GM12878 (cell line): Measurements from ENCODE around the gene GTPBP1. TPM values are rescaled to one million over a fixed set of nuclear protein-coding genes. Genes with fewer than 3 reads are reported as not detected.
A peak's percentile ranks its signal among the peaks of the same experiment; 100 is the strongest.

ENCODE experiments used
- ATAC-seq: fragments of 200-7000 bp; cut with Tn5 transposase; 3 replicates; pipeline ENCODE4 v1.9.1; 2020; ENCODE audit warnings: mild to moderate bottlenecking, moderate library complexity
- BruUV-seq: library from RNA; stranded (reverse); fragments of 400-500 nt; replicated peaks from 2 replicates; lab custom pipeline; 2021; lab: Mats Ljungman, UMichigan
- CTCF ChIA-PET: fragments of 300-600 bp; sonication (Branson Sonifier 250); formaldehyde crosslinking; extraction: SDS; loops from one replicate; lab custom pipeline; 2021; ENCODE audit warnings: inconsistent platforms; lab: Yijun Ruan, JAX
- POLR2A ChIA-PET: fragments of 350-600 bp; formaldehyde crosslinking; extraction: SDS; loops from one replicate; lab custom pipeline; 2021; ENCODE audit warnings: inconsistent platforms; lab: Charles Lee
- RAD21 ChIA-PET: fragments of 300-600 bp; sonication (Branson Sonifier 250); formaldehyde crosslinking; loops from one replicate; lab custom pipeline; 2023; ENCODE audit warnings: antibody characterized with exemption; ENCODE audit not compliant: unreplicated experiment; lab: Charles Lee
- SMC1A ChIA-PET: fragments of 300-600 bp; sonication (Branson Sonifier 250); formaldehyde crosslinking; loops from one replicate; lab custom pipeline; 2023; ENCODE audit not compliant: unreplicated experiment, uncharacterized antibody; lab: Charles Lee
- DNase-seq: peaks from one replicate; pipeline ENCODE4 v3.0.0-alpha.2; 2011; ENCODE audit warnings: low read depth, low spot score
- FAIRE-seq: peaks from 3 replicates; lab custom pipeline; 2011; peaks lifted over from hg19 to GRCh38; lab: Jason Lieb, UNC
- H2AFZ ChIP-seq: 2 replicates; pipeline ENCODE4 v1.6.0; 2011; ENCODE audit warnings: low read depth, low read length, control low read depth; ENCODE audit not compliant: control insufficient read depth
- H3K27ac ChIP-seq: 2 replicates; pipeline ENCODE4 v1.5.1; 2011; ENCODE audit warnings: control low read depth; ENCODE audit not compliant: control insufficient read depth, insufficient read depth
- H3K27me3 ChIP-seq, 2 experiments: replicated peaks in 1 of 2; 2 replicates each; pipeline versions ENCODE4 v1.6.0 to v1.6.1; 2011; ENCODE audit warnings: low read length in 1 of 2; ENCODE audit not compliant: control insufficient read depth in 2 of 2, insufficient read depth in 2 of 2
- H3K36me3 ChIP-seq, 2 experiments: 2 replicates each; pipeline ENCODE4 v1.5.1; 2011; ENCODE audit warnings: low read length in 1 of 2; ENCODE audit not compliant: control insufficient read depth in 2 of 2, insufficient read depth in 2 of 2
- H3K4me1 ChIP-seq: 2 replicates; pipeline ENCODE4 v1.6.1; 2011; ENCODE audit warnings: mild to moderate bottlenecking, low read length, moderate library complexity, mixed read lengths; ENCODE audit not compliant: control insufficient read depth, insufficient read depth
- H3K4me2 ChIP-seq: 2 replicates; pipeline ENCODE4 v1.6.0; 2011; ENCODE audit warnings: control low read depth; ENCODE audit not compliant: control insufficient read depth, insufficient read depth
- H3K4me3 ChIP-seq: fragments of 200-600 bp; sonication (generic); 2 replicates; pipeline ENCODE4 v1.5.1; 2016
- H3K79me2 ChIP-seq: 2 replicates; pipeline ENCODE4 v1.6.0; 2011; ENCODE audit warnings: low read length; ENCODE audit not compliant: control insufficient read depth, insufficient read depth
- H3K9ac ChIP-seq: 2 replicates; pipeline ENCODE4 v1.8.0; 2011; ENCODE audit warnings: low read length, control low read depth, mixed read lengths; ENCODE audit not compliant: control insufficient read depth, insufficient read depth
- H3K9me3 ChIP-seq: replicated peaks from 3 replicates; pipeline ENCODE4 v1.5.1; 2011; ENCODE audit warnings: mild to moderate bottlenecking, low read length; ENCODE audit not compliant: control insufficient read depth, insufficient read depth
- H4K20me1 ChIP-seq: 2 replicates; pipeline ENCODE4 v1.6.0; 2011; ENCODE audit not compliant: control insufficient read depth, insufficient read depth
- CUX1 ChIP-seq: IDR thresholded peaks from 2 replicates; pipeline ENCODE4 v1.6.1; 2012; ENCODE audit warnings: improper control_type of control experiment, low read depth, low read length; ENCODE audit not compliant: insufficient replicate concordance
- IRF3 ChIP-seq: fragments of 450-650 bp; IDR thresholded peaks from 2 replicates; pipeline ENCODE4 v1.6.1; 2014; ENCODE audit warnings: mild to moderate bottlenecking
- PBX3 ChIP-seq: IDR thresholded peaks from 2 replicates; pipeline ENCODE4 v1.6.1; 2011; ENCODE audit warnings: mild to moderate bottlenecking, low read depth, low read length, moderate library complexity; ENCODE audit not compliant: insufficient replicate concordance
- RBBP5 ChIP-seq: fragments of 200-600 bp; sonication (generic); conservative IDR thresholded peaks from 2 replicates; pipeline ENCODE4 v1.6.1; 2016
- RCOR1 ChIP-seq: conservative IDR thresholded peaks from 2 replicates; pipeline ENCODE4 v1.6.1; 2012; ENCODE audit warnings: low read depth, low read length, improper control_type of control experiment
- TAF1 ChIP-seq: IDR thresholded peaks from 2 replicates; pipeline ENCODE4 v1.6.1; 2011; ENCODE audit warnings: mild to moderate bottlenecking, low read depth, low read length, borderline replicate concordance
- ZBTB4 ChIP-seq: fragments of 450-650 bp; formaldehyde crosslinking; IDR thresholded peaks from 2 replicates; pipeline ENCODE4 v1.4.0; 2022; ENCODE audit warnings: mild to moderate bottlenecking, moderate library complexity
- ZSCAN29 ChIP-seq: fragments of 450-650 bp; IDR thresholded peaks from 2 replicates; pipeline ENCODE4 v1.6.1; 2017; ENCODE audit warnings: mild to moderate bottlenecking, moderate library complexity
- WGBS: methylation state at CpG from one replicate; pipeline ENCODE4 v1.1.6; 2016; ENCODE audit warnings: low lambda C conversion rate; ENCODE audit not compliant: insufficient replicate concordance, insufficient coverage; ENCODE audit errors: missing lambda C conversion rate; 5-methylcytosine and 5-hydroxymethylcytosine counted together
- in situ Hi-C: fragments of 300-500 bp; cut with MboI; formaldehyde crosslinking; loops from 9 replicates; pipeline ENCODE4 v1.14.3; 2018; ENCODE audit warnings: mixed read lengths
- intact Hi-C: fragments of 100-400 bp; cut with micrococcal nuclease; formaldehyde crosslinking; loops from one replicate; pipeline ENCODE4 v1.14.2; 2022; ENCODE audit not compliant: unreplicated experiment
- polyA plus RNA-seq, 11 experiments: library from polyadenylated mRNA; depleted of rRNA in 4 of 11; unstranded in 6 of 11; stranded (reverse) in 5 of 11; fragments of >200 nt; fragmentation: Nextera tagmentation in 4 of 11; fragmentation: Illumina TruSeq in 1 of 11; extraction: Ambion mirVana in 4 of 11; extraction: Trizol in 1 of 11; gene quantifications; 1 replicate in 1 of 11; 2 replicates in 10 of 11; pipeline versions ENCODE4 v1.2.1 to v1.2.3, GENCODE V29; 2011 to 2016; ENCODE audit warnings: inconsistent platforms in 2 of 11, missing spikeins in 2 of 11, low read depth in 1 of 11
- total RNA-seq, 4 experiments: library from RNA; depleted of rRNA in 3 of 4; stranded (reverse); fragments of >200 nt in 3 of 4; fragmentation: Illumina TruSeq in 1 of 4; extraction: Trizol in 1 of 4; gene quantifications; 2 replicates each; pipeline versions ENCODE4 v1.2.1 to v1.2.3, GENCODE V29; 2013 to 2021

The GTPBP1 gene
- total and polyA plus RNA-seq, 10 of the 15 experiments (the other 5 are each of a cell fraction or from before 2014, with no cell fraction given), result 0.89 to 63.1 (median 34.2) TPM

GRCh38 chr22:38694049-38694448, 11.7 kb upstream of the GTPBP1 start:
- DNase-seq (no peak), FAIRE-seq (no peak), ATAC-seq (peak; percentile 12)
- 0% methylated on average over 2 of the region's 2 CpGs for WGBS
- no peak for TF ChIP-seq TAF1
- TF ChIP-seq RCOR1, result no peak
- no peak for TF ChIP-seq ZSCAN29
- no peak for TF ChIP-seq ZBTB4 (CRISPR knock-in tag)
- no peak for TF ChIP-seq RBBP5
- TF ChIP-seq IRF3, result no peak
- TF ChIP-seq PBX3, result no peak
- TF ChIP-seq CUX1, result no peak
- no peak overlapping the region for H3K4me3 ChIP-seq
- no peak overlapping the region for H2AFZ ChIP-seq
- ChIA-PET POLR2A (interaction anchor here (1.2 to 4.5 kb wide), 2 partner anchors 9 to 11 kb away, joined by 5 to 25 read pairs; partner anchors contain the start of gene GTPBP1), RAD21 (interaction anchor here (0.6 to 1.2 kb wide), 2 partner anchors 12 to 13 kb away, joined by 3 read pairs; partner anchors contain the start of gene TOMM22), CTCF (interaction anchor here (0.9 to 3.1 kb wide), 2 partner anchors 12 to 21 kb away, joined by 3 to 18 read pairs; partner anchors contain the start of gene TOMM22), SMC1A (interaction anchor here (7.6 kb wide), 1 partner anchor 14 kb away, joined by 54 read pairs; the partner anchor contains the start of gene GTPBP1)
- in situ Hi-C loops, result no loop called here
- peaks cover 40% of the 10 kb centered on the region for H3K79me2 ChIP-seq
- peaks cover 4% of the 10 kb centered on the region for H3K4me1 ChIP-seq
- intact Hi-C loops, result no loop called here
- no peak overlapping the region for H3K27ac ChIP-seq
- no peaks in the 10 kb centered on the region for H3K9me3 ChIP-seq
- H3K27me3 ChIP-seq, result no peaks in the 10 kb centered on the region
- 0 out of 2 replicates have a peak overlapping the region, but pooled peaks have one; percentile 15 for H3K4me2 ChIP-seq
- no peaks in the 10 kb centered on the region for H4K20me1 ChIP-seq
- H3K36me3 ChIP-seq, result peaks cover 2 to 10% of the 10 kb centered on the region in 2 experiments; a peak in 2 of 4 replicates
- H3K9ac ChIP-seq, result no peak overlapping the region
- no TSS peak for BruUV-seq
